H1 (cell line): ENCODE data around the gene IPO11. TPM values are rescaled to one million over a fixed set of nuclear protein-coding genes. Genes with fewer than 3 reads are reported as not detected.

Experiments used
- ASH2L ChIP-seq: fragments of 200-600, 300-600 bp; sonication (generic); IDR thresholded peaks from one replicate; pipeline ENCODE4 v1.7.1; 2017; ENCODE audit warnings: low read length
- HDAC2 ChIP-seq, 2 experiments: fragments of 300-600 bp in 1 of 2; sonication (generic) in 1 of 2; IDR thresholded peaks; 2 replicates each; pipeline ENCODE4 v1.6.1; 2011 to 2012; ENCODE audit warnings: low read depth in 2 of 2, low read length in 2 of 2, mild to moderate bottlenecking in 2 of 2, moderate library complexity in 2 of 2, borderline replicate concordance in 1 of 2, inconsistent platforms in 1 of 2
- RXRA ChIP-seq: IDR thresholded peaks from 2 replicates; pipeline ENCODE4 v1.6.1; 2011; ENCODE audit warnings: low read depth, mild to moderate bottlenecking, low read length, moderate library complexity; ENCODE audit not compliant: insufficient read depth
- SIX5 ChIP-seq: IDR thresholded peaks from 2 replicates; pipeline ENCODE4 v1.6.1; 2011; ENCODE audit warnings: mild to moderate bottlenecking, low read depth, low read length
- TAF7 ChIP-seq: optimal IDR thresholded peaks from 2 replicates; pipeline ENCODE3; 2011; ENCODE audit warnings: low read depth, mild to moderate bottlenecking, inconsistent platforms, low read length, moderate library complexity, borderline replicate concordance
- YY1 ChIP-seq: IDR thresholded peaks from 2 replicates; pipeline ENCODE4 v1.6.1; 2011; ENCODE audit warnings: low read depth, mild to moderate bottlenecking, low read length
- polyA plus RNA-seq, 7 experiments: library from polyadenylated mRNA; depleted of rRNA in 3 of 7; stranded (reverse) in 5 of 7; unstranded in 2 of 7; fragments of >200 nt in 5 of 7; fragments of 200-250 nt in 2 of 7; gene quantifications; 1 replicate in 5 of 7; 2 replicates in 1 of 7; 4 replicates in 1 of 7; pipeline versions ENCODE4 v1.2.1 to v1.2.3, GENCODE V29; 2011 to 2013; ENCODE audit warnings: missing spikeins in 2 of 7, mixed read lengths in 2 of 7
- total RNA-seq: library from RNA; stranded (reverse); fragmentation: NEBNext Ultra II Directional; extraction: Animal tissue kit (Norgen Biotek cat#: 25700); gene quantifications from 2 replicates; pipeline ENCODE4 v1.2.1, GENCODE V29; 2021

The IPO11 gene
- total and polyA plus RNA-seq, 2 of the 8 experiments (the other 6 are each of a cell fraction or from before 2014, with no cell fraction given) = 23.6 to 64.4 TPM

DNA sequence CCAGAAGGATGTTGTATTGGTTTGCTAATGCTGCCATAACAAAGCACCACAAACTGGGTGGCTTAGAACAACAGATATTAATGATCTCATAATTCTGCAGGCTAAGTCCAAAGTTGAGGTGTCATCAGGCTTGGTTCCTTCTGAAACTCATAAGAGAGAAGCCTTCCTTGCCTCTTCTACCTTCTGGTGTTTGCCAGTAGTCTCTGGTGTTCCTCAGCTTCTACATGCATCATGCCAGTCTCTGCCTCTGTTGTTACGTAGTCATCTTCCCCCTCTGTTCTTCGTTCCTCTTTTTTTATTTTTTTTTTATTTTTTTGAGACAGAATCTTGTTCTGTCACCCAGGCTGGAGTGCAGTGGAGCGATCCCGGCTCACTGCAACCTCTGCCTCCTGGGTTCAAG lies 227.9 kb downstream of the IPO11 start (continued):
- TF ChIP-seq TAF7 = no peak
- no peak for TF ChIP-seq YY1
- TF ChIP-seq RXRA = no peak
- no peak for TF ChIP-seq SIX5
- no peak for TF ChIP-seq HDAC2 (IDR thresholded peaks at IDR 0.05; ENCODE audit: borderline replicate concordance in 1 of 2, low read depth in 2 of 2, low read length in 2 of 2)
- no peak for TF ChIP-seq ASH2L
